Common myeloid progenitor, CD34-positive (primary cell): ENCODE measurements around the gene CLDN4.

Experiments
- CTCF ChIA-PET: fragments of 350-600 bp; sonication (Branson Sonifier 250); formaldehyde crosslinking; loops from one replicate; lab custom pipeline; 2021; ENCODE audit warnings: antibody characterized with exemption; lab: Charles Lee
- POLR2A ChIA-PET: fragments of 350-600 bp; sonication (Branson Sonifier 250); formaldehyde crosslinking; loops from one replicate; lab custom pipeline; 2021; ENCODE audit warnings: antibody characterized with exemption; lab: Charles Lee
- DNase-seq, 3 donors: peaks; one replicate each; pipeline versions ENCODE4 v3.0.0 to v3.0.0-alpha.2; 2013
- H3K27ac ChIP-seq, 2 experiments: 1 replicate in 1 of 2; 2 replicates in 1 of 2; pipeline ENCODE4 v1.7.0; 2013; ENCODE audit warnings: inconsistent platforms in 2 of 2, low read length in 2 of 2, mild to moderate bottlenecking in 2 of 2, low read depth in 1 of 2, moderate library complexity in 1 of 2; ENCODE audit not compliant: severe bottlenecking in 2 of 2, insufficient read depth in 1 of 2, poor library complexity in 1 of 2
- H3K27me3 ChIP-seq, 5 experiments: replicated peaks in 2 of 5; 1 replicate in 3 of 5; 2 replicates in 2 of 5; pipeline versions ENCODE4 v1.6.1 to v1.7.0; 2013; ENCODE audit warnings: low read length in 4 of 5, mild to moderate bottlenecking in 2 of 5, moderate library complexity in 2 of 5, inconsistent platforms in 1 of 5; ENCODE audit not compliant: insufficient read depth in 5 of 5, control insufficient read depth in 4 of 5
- H3K36me3 ChIP-seq, 4 experiments: 1 replicate in 2 of 4; 2 replicates in 2 of 4; pipeline versions ENCODE4 v1.6.1 to v1.7.0; 2013; ENCODE audit warnings: low read length in 3 of 4, control low read depth in 1 of 4, mild to moderate bottlenecking in 1 of 4; ENCODE audit not compliant: control insufficient read depth in 4 of 4, insufficient read depth in 4 of 4
- H3K4me1 ChIP-seq, 4 experiments: 1 replicate in 3 of 4; 2 replicates in 1 of 4; pipeline versions ENCODE4 v1.6.1 to v1.7.1; 2013; ENCODE audit warnings: low read length in 3 of 4, mild to moderate bottlenecking in 3 of 4, control low read depth in 1 of 4, inconsistent platforms in 1 of 4, moderate library complexity in 1 of 4; ENCODE audit not compliant: control insufficient read depth in 4 of 4, insufficient read depth in 4 of 4; ENCODE audit errors: control extremely low read depth in 1 of 4
- H3K4me3 ChIP-seq, 7 experiments: 1 replicate in 4 of 7; 2 replicates in 3 of 7; pipeline versions ENCODE4 v1.5.1 to v1.7.0; 2013; ENCODE audit warnings: mild to moderate bottlenecking in 7 of 7, low read length in 6 of 7, moderate library complexity in 6 of 7, inconsistent platforms in 2 of 7, low read depth in 2 of 7, control low read depth in 1 of 7; ENCODE audit not compliant: insufficient read depth in 4 of 7, control insufficient read depth in 1 of 7; ENCODE audit errors: extremely low read depth in 1 of 7
- H3K9me3 ChIP-seq, 5 experiments: 1 replicate in 4 of 5; 2 replicates in 1 of 5; pipeline versions ENCODE4 v1.6.1 to v1.7.1; 2013; ENCODE audit warnings: low read length in 4 of 5, mild to moderate bottlenecking in 2 of 5, inconsistent platforms in 1 of 5, low read depth in 1 of 5, moderate library complexity in 1 of 5; ENCODE audit not compliant: control insufficient read depth in 4 of 5, insufficient read depth in 2 of 5; ENCODE audit errors: control extremely low read depth in 1 of 5
- WGBS: methylation state at CpG from one replicate; pipeline ENCODE4 v1.1.5; 2013; ENCODE audit not compliant: insufficient coverage; 5-methylcytosine and 5-hydroxymethylcytosine counted together

The CLDN4 gene

DNA sequence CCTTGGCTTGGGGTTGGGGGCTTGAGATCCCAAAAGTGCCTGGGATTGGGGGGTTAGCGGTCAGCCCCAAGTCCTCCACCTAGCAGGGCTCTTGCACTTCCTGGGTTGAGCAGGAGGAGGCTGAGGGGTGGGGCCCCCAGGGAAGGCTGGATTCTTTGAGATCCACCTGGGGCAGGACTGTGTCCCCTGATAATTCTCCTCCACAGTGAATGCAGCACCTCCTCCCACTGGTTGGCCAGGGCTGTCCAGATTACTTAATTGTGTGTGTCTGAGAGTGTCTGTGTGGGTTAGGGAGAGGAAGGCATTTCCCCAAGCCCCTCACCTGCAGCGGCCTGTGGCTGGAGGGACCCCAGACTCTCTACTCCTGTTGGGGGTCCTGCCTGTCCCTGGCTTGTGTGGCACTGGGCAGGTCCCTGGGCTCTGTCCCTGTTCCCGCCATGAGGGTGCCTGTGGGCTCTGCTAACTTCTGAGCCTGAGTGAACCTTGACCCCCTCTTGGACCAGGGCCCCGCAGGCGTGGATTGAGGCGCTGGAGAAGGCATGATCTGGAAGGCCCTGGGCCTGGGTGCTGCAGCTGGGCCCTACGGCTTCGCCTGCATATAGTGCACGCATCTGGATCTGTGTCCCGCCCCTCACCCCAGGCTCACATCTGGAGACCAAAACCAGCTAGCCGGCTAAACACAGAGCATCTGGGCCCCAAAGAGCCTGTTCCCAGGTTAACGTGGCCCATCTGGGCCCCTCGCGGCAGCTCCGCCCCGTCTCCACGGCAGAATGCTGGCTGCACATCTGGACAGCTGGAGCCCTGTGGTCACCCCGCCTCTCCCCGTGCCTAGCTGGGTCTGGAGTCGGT, 40.6 kb downstream of the CLDN4 start:
- 96% methylated on average over 15 of the region's 20 CpGs for WGBS
- Histone ChIP-seq H3K27ac (no peak overlapping the region), H3K9me3 (no peaks in the 10 kb centered on the region), H3K4me1 (no peaks in the 10 kb centered on the region), H3K4me3 (no peak overlapping the region), H3K36me3 (no peaks in the 10 kb centered on the region), H3K27me3 (no peaks in the 10 kb centered on the region)
- POLR2A ChIA-PET: no interaction called here
- CTCF ChIA-PET: interaction anchor here (0.7 to 3.5 kb wide), 4 partner anchors 9 to 108 kb away, joined by 3 to 14 read pairs (median 6); no protein-coding TSS in a partner anchor
- no peak for DNase-seq

GRCh38 chr7:73872056-73872908, 41.5 kb downstream of the CLDN4 start:
- ChIA-PET CTCF (interaction anchor here (0.7 to 3.5 kb wide), 4 partner anchors 10 to 107 kb away, joined by 3 to 14 read pairs (median 3); no protein-coding TSS in a partner anchor), POLR2A (no interaction called here)
- H3K36me3 ChIP-seq: no peaks in the 10 kb centered on the region
- H3K27ac ChIP-seq: no peak overlapping the region
- no peaks in the 10 kb centered on the region for H3K9me3 ChIP-seq
- no peak for DNase-seq
- no peaks in the 10 kb centered on the region for H3K4me1 ChIP-seq
- WGBS: 94% methylated on average over 9 of the region's 13 CpGs
- no peak overlapping the region for H3K4me3 ChIP-seq
- H3K27me3 ChIP-seq: no peaks in the 10 kb centered on the region

DNA sequence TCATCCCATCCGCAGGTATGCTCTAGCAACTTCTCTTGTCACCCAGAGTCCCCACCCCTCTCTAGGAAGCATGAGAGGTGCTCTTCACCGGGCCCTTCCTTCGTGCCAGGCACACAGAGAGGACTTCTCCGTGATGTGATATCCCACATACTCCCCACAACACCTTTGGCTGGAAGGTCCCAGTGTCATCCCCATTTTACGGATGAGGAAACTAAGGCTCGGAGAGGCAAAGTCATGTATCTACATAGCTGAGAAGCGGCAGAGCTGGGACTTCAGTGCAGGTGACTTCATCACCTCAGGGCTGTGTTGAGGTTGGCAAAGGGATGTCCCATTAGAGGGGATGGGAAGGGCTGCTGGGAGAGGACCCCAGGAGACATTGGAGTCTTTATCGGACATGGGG, 45.6 kb downstream of the CLDN4 start:
- Histone ChIP-seq H3K4me3 (no peak overlapping the region), H3K27me3 (no peaks in the 10 kb centered on the region), H3K27ac (no peak overlapping the region), H3K36me3 (no peaks in the 10 kb centered on the region), H3K4me1 (peaks cover 0 to 5% (median 2%) of the 10 kb centered on the region in 4 experiments), H3K9me3 (no peaks in the 10 kb centered on the region)
- POLR2A ChIA-PET: interaction anchor here (0.6 kb wide), 1 partner anchor 83 kb away, joined by 3 read pairs; no protein-coding TSS in a partner anchor
- DNase-seq: no peak
- 99% methylated on average over 8 of the region's 8 CpGs for WGBS
- CTCF ChIA-PET: interaction anchor here (0.7 to 1.8 kb wide), 4 partner anchors 12 to 153 kb away, joined by 3 to 4 read pairs (median 4); no protein-coding TSS in a partner anchor

DNA sequence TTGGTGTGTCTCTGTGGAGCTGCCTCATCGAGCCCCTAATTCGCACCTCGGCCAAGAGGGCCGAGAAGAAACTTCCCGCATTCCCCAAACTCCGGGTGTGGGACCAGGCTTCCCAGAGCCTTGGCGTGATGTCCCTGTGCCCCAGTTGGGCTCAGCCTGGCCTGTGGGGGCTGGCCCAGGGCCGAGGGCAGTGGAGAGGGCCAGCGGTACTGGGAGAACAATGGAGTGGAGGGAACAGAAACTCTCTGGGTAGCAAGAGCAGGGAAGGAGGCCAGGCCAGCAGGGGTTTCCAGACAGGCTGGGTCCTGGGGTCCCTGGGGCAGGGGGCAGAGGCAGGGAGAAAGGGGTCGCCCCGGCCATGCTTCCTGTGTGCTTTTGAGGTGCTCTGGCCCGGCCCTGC, 46.2 kb downstream of the CLDN4 start:
- no peak for DNase-seq
- H3K4me3 ChIP-seq: no peak overlapping the region
- ChIA-PET CTCF (interaction anchor here (0.5 to 1.7 kb wide), 4 partner anchors 12 to 149 kb away, joined by 3 to 4 read pairs (median 4); no protein-coding TSS in a partner anchor), POLR2A (no interaction called here)
- peaks cover 0 to 5% (median 2%) of the 10 kb centered on the region in 4 experiments for H3K4me1 ChIP-seq
- 97% methylated on average over 10 of the region's 12 CpGs for WGBS
- no peak overlapping the region for H3K27ac ChIP-seq
- no peaks in the 10 kb centered on the region for H3K9me3 ChIP-seq
- no peaks in the 10 kb centered on the region for H3K27me3 ChIP-seq
- no peaks in the 10 kb centered on the region for H3K36me3 ChIP-seq

- CTCF ChIA-PET: interaction anchor here (0.8 to 13.0 kb wide), 10 partner anchors 11 to 145 kb away, joined by 3 to 84 read pairs (median 5); no protein-coding TSS in a partner anchor
- no peaks in the 10 kb centered on the region for H3K27me3 ChIP-seq
- 94% methylated on average over 12 of the region's 18 CpGs for WGBS
Observed at GRCh38 chr7:73879977-73880681, 49.3 kb downstream of the CLDN4 start.

GRCh38 chr7:73880755-73881328, 50.0 kb downstream of the CLDN4 start:
- Histone ChIP-seq H3K36me3 (no peaks in the 10 kb centered on the region), H3K9me3 (no peaks in the 10 kb centered on the region), H3K27ac (no peak overlapping the region), H3K27me3 (no peaks in the 10 kb centered on the region), H3K4me1 (peaks cover 0 to 13% (median 3%) of the 10 kb centered on the region in 4 experiments), H3K4me3 (no peak overlapping the region)
- CTCF ChIA-PET: interaction anchor here (1.2 to 13.0 kb wide), 9 partner anchors 10 to 145 kb away, joined by 4 to 84 read pairs (median 5); no protein-coding TSS in a partner anchor
- WGBS: 97% methylated on average over 8 of the region's 13 CpGs
- DNase-seq: no peak
- POLR2A ChIA-PET: interaction anchor here (0.6 kb wide), 1 partner anchor 47 kb away, joined by 3 read pairs; no protein-coding TSS in a partner anchor

More at GRCh38 chr7:73879977-73880681, 49.3 kb downstream of the CLDN4 start:
- no peak for DNase-seq
- Histone ChIP-seq H3K27ac (no peak overlapping the region), H3K4me1 (peaks cover 0 to 7% (median 2%) of the 10 kb centered on the region in 4 experiments), H3K4me3 (no peak overlapping the region), H3K36me3 (no peaks in the 10 kb centered on the region), H3K9me3 (no peaks in the 10 kb centered on the region)
- POLR2A ChIA-PET: interaction anchor here (0.6 to 1.1 kb wide), 2 partner anchors 10 to 46 kb away, joined by 3 read pairs; no protein-coding TSS in a partner anchor
